Activated CD4-positive, alpha-beta T cell treated with anti-CD3 and anti-CD28 coated beads for 1 hour (primary cell): ENCODE measurements around the gene EPHA8.

Source experiments
- DNase-seq: peaks from one replicate; pipeline ENCODE4 v3.0.0-alpha.2; 2020

The EPHA8 gene

DNA sequence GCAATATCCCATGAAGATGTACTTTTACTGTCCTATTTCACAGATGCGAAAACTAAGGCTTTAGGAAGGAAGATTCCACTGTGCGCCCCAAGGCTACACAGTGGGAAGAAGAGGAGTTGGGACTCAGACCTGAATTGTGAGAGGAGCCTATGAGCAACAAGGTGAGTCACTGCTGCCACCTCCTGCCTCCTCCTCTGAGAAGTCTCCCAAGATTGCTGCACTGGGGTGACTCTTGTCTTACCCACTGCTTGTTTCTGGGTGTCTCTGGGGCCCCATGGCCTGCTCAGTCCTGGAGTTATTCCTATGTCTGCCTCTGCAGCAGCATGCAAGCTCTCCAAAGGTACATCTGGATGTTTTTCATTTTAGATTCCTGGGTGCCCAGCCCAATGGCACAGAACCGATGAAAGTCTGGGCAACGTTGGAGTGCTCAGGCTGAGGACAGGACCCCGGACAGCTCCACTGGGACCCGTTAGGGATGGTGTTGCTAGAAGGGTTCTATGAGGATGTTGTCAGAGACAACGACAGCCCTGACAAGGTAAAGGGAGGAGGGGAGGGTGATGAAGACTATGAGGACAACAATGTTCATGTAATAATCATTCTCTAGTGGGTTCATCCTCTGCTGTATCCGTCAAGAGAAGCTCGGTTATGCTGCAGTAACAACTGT, 62.1 kb downstream of the EPHA8 start:
- no peak for DNase-seq

- DNase-seq, result no peak
Observed at GRCh38 chr1:22626237-22627157, 63.2 kb downstream of the EPHA8 start.

DNA sequence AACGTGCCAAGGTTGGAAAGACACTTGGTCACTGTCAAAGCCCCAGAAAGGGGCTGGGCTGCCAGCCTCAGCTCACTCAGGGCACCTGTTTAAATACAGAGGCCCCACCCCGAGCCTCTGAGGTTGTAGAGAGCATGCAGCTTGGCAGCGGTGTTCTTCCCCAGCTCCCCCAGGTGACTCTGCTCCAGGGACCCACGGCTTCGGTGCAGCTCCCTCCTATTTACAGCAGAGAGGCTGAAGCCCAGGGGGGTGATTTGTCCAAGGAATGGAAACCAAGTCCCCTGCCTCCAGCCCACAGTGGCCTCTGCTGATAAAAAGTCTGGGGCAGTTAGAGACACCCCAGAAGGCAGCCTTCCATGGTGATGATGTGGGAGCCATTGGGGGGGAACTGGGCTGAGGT, 64.0 kb downstream of the EPHA8 start:
- no peak for DNase-seq

- DNase-seq, result no peak
Observed at GRCh38 chr1:22628698-22629444, 65.6 kb downstream of the EPHA8 start.

DNA sequence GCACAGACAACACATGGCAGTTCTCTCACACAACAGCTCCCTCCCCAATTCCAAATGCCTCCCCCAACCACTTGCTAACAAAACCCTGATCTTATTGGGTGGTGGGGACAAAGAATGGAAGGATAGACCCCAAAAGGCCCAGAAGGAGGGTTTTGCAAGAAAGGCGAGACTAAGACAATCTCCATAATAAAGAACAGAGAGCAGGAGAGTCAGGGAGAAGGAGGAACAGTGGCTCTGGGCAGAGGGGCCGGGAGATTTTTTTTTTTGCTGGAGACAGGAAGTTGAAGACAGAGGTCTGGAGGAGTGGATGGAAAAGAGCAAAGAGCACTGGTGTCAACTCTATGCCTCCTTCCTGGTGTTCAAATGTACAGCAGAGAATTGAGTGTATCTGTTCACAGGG, 66.6 kb downstream of the EPHA8 start:
- DNase-seq, result no peak

DNA sequence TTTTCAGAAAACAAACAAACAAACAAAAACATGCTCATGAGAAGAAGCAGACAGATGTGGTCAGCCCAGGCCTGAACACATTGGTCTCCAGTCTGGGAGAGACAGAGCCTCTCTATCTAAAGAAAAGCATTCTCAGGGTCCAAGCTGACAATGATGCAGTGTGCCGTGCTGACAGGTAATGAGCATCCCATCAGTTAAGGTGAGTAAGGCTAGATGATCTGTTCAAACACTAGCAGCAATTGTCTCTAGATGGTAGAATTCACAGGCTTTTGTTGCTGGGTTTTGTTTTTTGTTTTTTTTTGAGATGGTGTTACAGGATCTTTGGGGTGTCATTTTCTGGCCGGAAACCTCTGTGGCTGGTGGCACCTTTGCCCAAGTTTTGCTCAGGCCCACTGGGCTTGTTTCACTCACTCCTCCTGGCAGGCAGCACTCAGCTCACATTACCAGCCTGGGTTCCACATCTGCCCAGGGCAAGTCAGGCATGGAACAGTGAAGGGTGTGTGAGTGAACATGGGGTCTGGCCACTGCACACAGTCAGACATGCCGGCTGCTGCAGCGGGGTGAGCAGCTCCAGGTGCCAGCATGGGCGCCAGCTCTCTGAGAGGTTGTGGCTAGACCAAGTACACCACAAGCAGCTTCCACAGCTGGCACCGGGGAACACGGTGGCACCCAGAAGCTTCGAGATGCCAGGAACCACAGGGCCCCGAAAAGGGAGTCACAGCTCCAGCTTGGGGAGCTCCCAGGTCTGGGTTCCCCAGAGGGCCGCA, 70.6 kb downstream of the EPHA8 start:
- DNase-seq, result no peak

DNA sequence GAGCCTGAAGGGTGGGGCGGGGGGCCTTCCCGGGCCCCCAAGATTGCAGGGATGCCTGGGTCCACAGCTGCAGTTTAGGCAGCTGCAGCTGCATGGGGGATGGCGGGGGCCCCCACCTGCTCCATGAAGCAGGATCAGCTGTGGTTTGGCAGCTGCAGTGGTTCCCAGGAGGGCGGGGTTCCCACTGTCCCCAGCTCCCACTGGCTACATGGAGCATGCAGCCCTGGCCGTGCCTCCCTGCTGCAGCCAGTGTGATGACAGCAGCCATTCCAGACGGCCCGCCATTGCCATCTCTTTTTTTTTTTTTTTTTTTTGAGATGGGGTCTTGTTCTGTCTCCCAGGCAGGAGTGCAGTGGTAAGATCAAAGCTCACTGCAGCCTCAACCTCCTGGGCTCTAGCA, 72.1 kb downstream of the EPHA8 start:
- DNase-seq, result no peak

- no peak for DNase-seq
Observed at GRCh38 chr1:22636353-22636752, 73.1 kb downstream of the EPHA8 start, which contains the start of gene C1QA. Gene C1QA, plus strand, starts transcription at chr1:22636628. Its CDS starts 989 bp downstream, at chr1:22637617.

GRCh38 chr1:22636927-22637326, 73.6 kb downstream of the EPHA8 start:
- DNase-seq, result no peak

- no peak for DNase-seq
Observed at GRCh38 chr1:22637907-22638445, 74.7 kb downstream of the EPHA8 start.

GRCh38 chr1:22638476-22639234, 75.4 kb downstream of the EPHA8 start:
- DNase-seq, result no peak

GRCh38 chr1:22639286-22639685, 76.0 kb downstream of the EPHA8 start:
- no peak for DNase-seq

GRCh38 chr1:22641247-22641646, 78.0 kb downstream of the EPHA8 start:
- no peak for DNase-seq

DNA sequence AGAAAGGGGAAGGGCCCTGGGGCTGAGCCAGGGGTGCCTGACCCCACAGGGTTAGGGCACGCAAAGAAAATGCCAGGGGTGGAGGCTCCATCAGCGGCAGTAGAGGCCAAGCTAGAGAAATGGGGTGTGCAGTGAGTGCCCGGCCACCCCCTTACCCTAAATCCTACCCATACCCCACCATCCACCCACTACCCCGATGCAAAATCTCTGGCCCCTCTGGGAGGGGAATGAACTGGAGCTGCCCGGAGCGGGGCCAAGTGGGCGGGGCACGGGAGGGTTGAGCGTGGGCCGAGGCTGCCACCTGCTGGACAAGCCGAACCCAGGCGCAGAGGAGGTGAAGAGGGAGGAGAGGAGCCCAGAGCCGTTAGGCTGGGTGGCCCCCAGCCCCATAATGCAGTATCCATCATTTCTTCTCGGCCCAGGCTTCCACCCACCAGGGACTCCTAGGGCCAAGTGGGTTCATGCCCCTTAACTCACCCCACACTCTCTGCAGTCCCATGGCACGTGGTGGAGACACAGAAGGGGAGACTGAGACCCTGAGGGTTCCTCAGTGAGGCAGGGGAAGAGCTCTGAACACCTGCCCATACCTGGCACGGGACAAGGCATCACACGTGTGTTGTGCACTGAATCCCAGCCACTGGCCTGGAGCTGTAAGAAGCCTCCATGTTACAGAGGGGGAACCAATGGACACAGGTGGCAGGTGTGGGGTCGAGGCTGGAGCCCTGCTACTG, 78.8 kb downstream of the EPHA8 start:
- DNase-seq, result peak; percentile 53

DNA sequence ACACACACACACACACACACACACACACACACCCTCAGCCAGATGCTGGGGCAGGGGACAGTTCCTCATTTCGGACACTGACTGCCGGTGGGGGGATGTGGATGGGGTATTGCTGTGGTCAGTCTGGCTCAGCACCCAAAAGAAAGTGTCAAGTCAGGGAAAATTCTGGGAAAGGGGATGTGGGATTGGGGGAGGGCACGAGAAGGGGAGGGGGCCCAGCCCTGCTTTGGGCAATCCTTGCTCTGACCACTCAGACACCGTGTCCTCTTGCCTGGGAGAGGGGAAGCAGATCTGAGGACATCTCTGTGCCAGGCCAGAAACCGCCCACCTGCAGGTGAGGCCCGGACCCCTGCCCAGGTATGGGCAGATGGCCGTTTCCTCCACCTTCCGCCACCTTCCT, 80.1 kb downstream of the EPHA8 start, which contains the start of gene C1QC:
TSS of gene C1QC (plus strand) at position 253 of the 400 bp plus-strand sequence. CDS start 391 bp downstream, outside the sequence.
- no peak for DNase-seq

- DNase-seq, result no peak
Observed at GRCh38 chr1:22643928-22644327, 80.6 kb downstream of the EPHA8 start.

GRCh38 chr1:22645931-22646330, 82.6 kb downstream of the EPHA8 start:
- no peak for DNase-seq

DNA sequence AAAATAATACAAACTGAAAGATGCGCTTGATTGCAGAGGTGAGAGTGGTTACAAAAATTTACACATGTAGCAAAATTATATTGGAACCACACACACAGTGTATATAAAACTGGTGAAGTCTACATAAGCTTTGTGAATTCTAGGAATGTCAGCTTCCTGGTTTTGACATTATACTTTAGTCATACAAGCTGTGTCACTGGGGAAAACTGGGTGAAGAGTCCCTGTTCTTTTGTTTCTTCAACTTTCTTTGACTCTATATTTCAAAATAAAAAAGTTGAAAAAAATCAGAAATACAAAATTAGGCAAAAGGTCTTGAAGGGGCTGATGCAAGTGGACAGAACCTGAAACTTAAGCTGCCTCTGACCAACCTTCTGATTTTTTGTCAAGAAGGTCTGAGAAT, 83.1 kb downstream of the EPHA8 start:
- no peak for DNase-seq

- no peak for DNase-seq
Observed at GRCh38 chr1:22650089-22650693, 86.9 kb downstream of the EPHA8 start.
